SK-N-MC (cell line): ENCODE data around the gene CAMTA1.

Experiments used
- DNase-seq: peaks from one replicate; pipeline ENCODE4 v3.0.0-alpha.2; 2011; ENCODE audit warnings: low read depth, low spot score
- H3K27ac ChIP-seq: fragments of 200-600 bp; sonication (generic); 2 replicates; pipeline ENCODE4 v1.5.1; 2016; ENCODE audit warnings: mixed run types
- H3K36me3 ChIP-seq: fragments of 200-600 bp; sonication (generic); 2 replicates; pipeline ENCODE4 v1.6.1; 2017; ENCODE audit warnings: antibody characterized with exemption, low read length, mixed read lengths; ENCODE audit not compliant: insufficient read depth
- H3K4me3 ChIP-seq: fragments of 200-600 bp; sonication (generic); 2 replicates; pipeline ENCODE4 v1.5.1; 2016
- H3K9ac ChIP-seq: fragments of 200-600 bp; sonication (generic); 2 replicates; pipeline ENCODE4 v1.8.0; 2017; ENCODE audit warnings: mixed run types, mixed read lengths; ENCODE audit not compliant: insufficient read length
- H3K9me3 ChIP-seq: fragments of 200-600 bp; sonication (generic); 2 replicates; pipeline ENCODE4 v1.6.1; 2017; ENCODE audit warnings: low read depth, mild to moderate bottlenecking, antibody characterized with exemption, low read length, moderate library complexity, mixed read lengths
- EZH2 ChIP-seq: fragments of 200-600 bp; sonication (generic); IDR thresholded peaks from one replicate; pipeline ENCODE4 v1.6.1; 2017; ENCODE audit warnings: antibody characterized with exemption
- FOXP2 ChIP-seq: optimal IDR thresholded peaks from 2 replicates; pipeline ENCODE3; 2011; ENCODE audit warnings: mild to moderate bottlenecking, moderate library complexity; ENCODE audit not compliant: insufficient read depth; ENCODE audit errors: extremely low read length, control extremely low read depth
- POLR2AphosphoS5 ChIP-seq: IDR thresholded peaks from 2 replicates; pipeline ENCODE4 v1.6.1; 2012; ENCODE audit warnings: mild to moderate bottlenecking, low read depth, low read length, borderline replicate concordance

The CAMTA1 gene

GRCh38 chr1:7574121-7575040 is 789.1 kb downstream of the CAMTA1 start:
- TF ChIP-seq POLR2AphosphoS5 (no peak), FOXP2 (no peak), EZH2 (no peak)
- H3K36me3 ChIP-seq: no peaks in the 10 kb centered on the region
- H3K27ac ChIP-seq: no peak overlapping the region
- no peak overlapping the region for H3K4me3 ChIP-seq
- H3K9me3 ChIP-seq: no peaks in the 10 kb centered on the region
- no peak for DNase-seq
- no peak overlapping the region for H3K9ac ChIP-seq

GRCh38 chr1:7575041-7575400 is 789.8 kb downstream of the CAMTA1 start:
- Histone ChIP-seq H3K36me3 (no peaks in the 10 kb centered on the region), H3K27ac (no peak overlapping the region), H3K9ac (no peak overlapping the region), H3K9me3 (no peaks in the 10 kb centered on the region), H3K4me3 (no peak overlapping the region)
- DNase-seq: no peak
- TF ChIP-seq EZH2: no peak
- TF ChIP-seq POLR2AphosphoS5: no peak
- no peak for TF ChIP-seq FOXP2

GRCh38 chr1:7576946-7577657 is 791.8 kb downstream of the CAMTA1 start:
- H3K4me3 ChIP-seq: no peak overlapping the region
- no peak overlapping the region for H3K27ac ChIP-seq
- DNase-seq: no peak
- TF ChIP-seq POLR2AphosphoS5 (no peak), FOXP2 (no peak), EZH2 (no peak)
- no peak overlapping the region for H3K9ac ChIP-seq
- no peaks in the 10 kb centered on the region for H3K36me3 ChIP-seq
- H3K9me3 ChIP-seq: no peaks in the 10 kb centered on the region

GRCh38 chr1:7578206-7578605 is 793.0 kb downstream of the CAMTA1 start:
- no peak for DNase-seq
- no peak for TF ChIP-seq POLR2AphosphoS5
- TF ChIP-seq EZH2: no peak
- no peak for TF ChIP-seq FOXP2
- H3K27ac ChIP-seq: no peak overlapping the region
- H3K9me3 ChIP-seq: no peaks in the 10 kb centered on the region
- no peak overlapping the region for H3K4me3 ChIP-seq
- no peaks in the 10 kb centered on the region for H3K36me3 ChIP-seq
- H3K9ac ChIP-seq: no peak overlapping the region

GRCh38 chr1:7579016-7579415 is 793.8 kb downstream of the CAMTA1 start:
- DNase-seq: no peak
- TF ChIP-seq POLR2AphosphoS5: no peak
- TF ChIP-seq FOXP2: no peak
- TF ChIP-seq EZH2: no peak
- H3K9me3 ChIP-seq: no peaks in the 10 kb centered on the region
- no peak overlapping the region for H3K27ac ChIP-seq
- no peak overlapping the region for H3K9ac ChIP-seq
- H3K36me3 ChIP-seq: no peaks in the 10 kb centered on the region
- no peak overlapping the region for H3K4me3 ChIP-seq

- TF ChIP-seq EZH2 (no peak), FOXP2 (no peak)
- H3K9me3 ChIP-seq: no peaks in the 10 kb centered on the region
- H3K4me3 ChIP-seq: no peak overlapping the region
- no peak for DNase-seq
- no peaks in the 10 kb centered on the region for H3K36me3 ChIP-seq
- no peak overlapping the region for H3K9ac ChIP-seq
- no peak overlapping the region for H3K27ac ChIP-seq
Observed at GRCh38 chr1:7579831-7580804, 794.9 kb downstream of the CAMTA1 start.

- Histone ChIP-seq H3K9ac (no peak overlapping the region), H3K4me3 (no peak overlapping the region), H3K27ac (no peak overlapping the region), H3K36me3 (no peaks in the 10 kb centered on the region), H3K9me3 (no peaks in the 10 kb centered on the region)
- DNase-seq: no peak
- TF ChIP-seq EZH2 (no peak), POLR2AphosphoS5 (no peak), FOXP2 (no peak)
Observed at GRCh38 chr1:7580923-7581753, 795.9 kb downstream of the CAMTA1 start.
